ENCODE results near the gene MINPP1.

MINPP1 gene

DNA sequence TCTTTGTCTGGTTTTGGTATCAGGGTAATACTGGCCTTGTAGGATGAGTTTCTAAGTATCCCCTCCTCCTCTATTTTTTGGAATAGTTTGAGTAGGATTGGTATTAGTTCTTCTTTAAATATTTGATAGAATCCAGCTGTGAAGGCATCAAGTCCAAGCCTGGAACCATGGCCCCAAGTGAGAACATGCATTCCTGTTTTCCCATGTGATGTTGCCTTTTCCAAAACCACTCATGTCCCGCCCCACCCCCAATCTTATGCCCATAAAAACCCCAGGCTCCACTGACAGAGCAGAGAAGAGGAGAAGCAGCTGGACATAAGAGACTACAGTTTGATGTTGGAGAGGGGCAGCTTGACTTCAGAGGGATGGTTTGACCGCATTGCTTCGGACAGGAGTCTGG, 71.2 kb downstream of the MINPP1 start:
- TF ChIP-seq CTCF (IDR thresholded peaks at IDR 0.05; ENCODE audit: low read length) (no peak), EZH2phosphoT487 (IDR thresholded peaks at IDR 0.05; ENCODE audit: low read length) (no peak), EZH2 (optimal IDR thresholded peaks at IDR 0.05; ENCODE audit: low read depth, low read length) (no peak)
- no peak overlapping the region for H2AFZ ChIP-seq (ENCODE audit: low read length)
- H3K9me3 ChIP-seq (replicated peaks; ENCODE audit: insufficient read depth, low read length) = no peaks in the 10 kb centered on the region
- no peak overlapping the region for H3K4me2 ChIP-seq (ENCODE audit: low read depth, low read length)
- no peak overlapping the region for H3K9ac ChIP-seq (ENCODE audit: low read length)
- no peaks in the 10 kb centered on the region for H3K4me1 ChIP-seq (ENCODE audit: low read length)
- H3K27me3 ChIP-seq (replicated peaks; ENCODE audit: insufficient read depth, low read length) = no peaks in the 10 kb centered on the region
- no peaks in the 10 kb centered on the region for H3K9me2 ChIP-seq (replicated peaks; ENCODE audit: insufficient read depth, low read length)
- H3K27ac ChIP-seq (ENCODE audit: low read length) = no peak overlapping the region
- no peak overlapping the region for H3K4me3 ChIP-seq (ENCODE audit: low read length)
- no peaks in the 10 kb centered on the region for H4K20me1 ChIP-seq (ENCODE audit: insufficient read depth, low read length)
- H3K36me3 ChIP-seq (replicated peaks; ENCODE audit: insufficient read depth, low read length) = no peaks in the 10 kb centered on the region; the same call in 1 of the 2 replicates
- no peak for DNase-seq
- no peaks in the 10 kb centered on the region for H3F3A ChIP-seq (ENCODE audit: insufficient read depth, low read length)
- no peaks in the 10 kb centered on the region for H3K79me2 ChIP-seq (ENCODE audit: low read length)

- Histone ChIP-seq H3K9ac (ENCODE audit: low read length) (no peak overlapping the region), H3K4me2 (ENCODE audit: low read depth, low read length) (no peak overlapping the region), H4K20me1 (ENCODE audit: insufficient read depth, low read length) (no peaks in the 10 kb centered on the region), H3K27ac (ENCODE audit: low read length) (no peak overlapping the region), H3K27me3 (replicated peaks; ENCODE audit: insufficient read depth, low read length) (no peaks in the 10 kb centered on the region), H3K79me2 (ENCODE audit: low read length) (no peaks in the 10 kb centered on the region), H3F3A (ENCODE audit: insufficient read depth, low read length) (no peaks in the 10 kb centered on the region), H3K9me2 (replicated peaks; ENCODE audit: insufficient read depth, low read length) (no peaks in the 10 kb centered on the region), H3K9me3 (replicated peaks; ENCODE audit: insufficient read depth, low read length) (no peaks in the 10 kb centered on the region), H2AFZ (ENCODE audit: low read length) (0 out of 2 replicates have a peak overlapping the region, but pooled peaks have one; percentile 10), H3K4me1 (ENCODE audit: low read length) (no peaks in the 10 kb centered on the region), H3K36me3 (replicated peaks; ENCODE audit: insufficient read depth, low read length) (no peaks in the 10 kb centered on the region), H3K4me3 (ENCODE audit: low read length) (no peak overlapping the region)
- no peak for DNase-seq
- TF ChIP-seq EZH2phosphoT487 (IDR thresholded peaks at IDR 0.05; ENCODE audit: low read length) = no peak
- TF ChIP-seq CTCF (IDR thresholded peaks at IDR 0.05; ENCODE audit: low read length) = no peak
- no peak for TF ChIP-seq EZH2 (optimal IDR thresholded peaks at IDR 0.05; ENCODE audit: low read depth, low read length)
These were observed 73.6 kb downstream of the MINPP1 start for GRCh38 chr10:87578160-87578841.

GRCh38 chr10:87578842-87579401, 74.2 kb downstream of the MINPP1 start:
- no peak for DNase-seq
- no peaks in the 10 kb centered on the region for H3F3A ChIP-seq (ENCODE audit: insufficient read depth, low read length)
- no peaks in the 10 kb centered on the region for H3K9me3 ChIP-seq (replicated peaks; ENCODE audit: insufficient read depth, low read length)
- H3K4me2 ChIP-seq (ENCODE audit: low read depth, low read length) = no peak overlapping the region
- H4K20me1 ChIP-seq (ENCODE audit: insufficient read depth, low read length) = no peaks in the 10 kb centered on the region
- TF ChIP-seq CTCF (IDR thresholded peaks at IDR 0.05; ENCODE audit: low read length) (no peak), EZH2phosphoT487 (IDR thresholded peaks at IDR 0.05; ENCODE audit: low read length) (no peak), EZH2 (optimal IDR thresholded peaks at IDR 0.05; ENCODE audit: low read depth, low read length) (no peak)
- no peaks in the 10 kb centered on the region for H3K9me2 ChIP-seq (replicated peaks; ENCODE audit: insufficient read depth, low read length)
- H3K79me2 ChIP-seq (ENCODE audit: low read length) = no peaks in the 10 kb centered on the region
- H3K27me3 ChIP-seq (replicated peaks; ENCODE audit: insufficient read depth, low read length) = no peaks in the 10 kb centered on the region
- H3K27ac ChIP-seq (ENCODE audit: low read length) = no peak overlapping the region
- H2AFZ ChIP-seq (ENCODE audit: low read length) = 0 out of 2 replicates have a peak overlapping the region, but pooled peaks have one; percentile 6
- H3K36me3 ChIP-seq (replicated peaks; ENCODE audit: insufficient read depth, low read length) = no peaks in the 10 kb centered on the region
- no peak overlapping the region for H3K9ac ChIP-seq (ENCODE audit: low read length)
- no peak overlapping the region for H3K4me3 ChIP-seq (ENCODE audit: low read length)
- H3K4me1 ChIP-seq (ENCODE audit: low read length) = no peaks in the 10 kb centered on the region

All from MM.1S (cell line).